Sigmoid colon (tissue), 4 donors: ENCODE data around the gene CD81.

Experiments used
- CTCF ChIP-seq, 4 experiments: fragments of 450-650 bp in 3 of 4; fragments of 200-600 bp in 1 of 4; IDR thresholded peaks; one replicate each; pipeline ENCODE4 v1.5.1; 2016 to 2019; ENCODE audit warnings: antibody characterized with exemption in 4 of 4, mild to moderate bottlenecking in 3 of 4, moderate library complexity in 2 of 4
- EP300 ChIP-seq, 4 donors: sonication (generic); formaldehyde crosslinking; IDR thresholded peaks; one replicate each; pipeline ENCODE4 v1.6.1; 2017; ENCODE audit warnings: antibody characterized with exemption in 4 of 4
- POLR2A ChIP-seq, 2 donors: fragments of 450-650 bp; IDR thresholded peaks; one replicate each; pipeline ENCODE4 v1.6.1; 2016; ENCODE audit warnings: antibody characterized with exemption in 2 of 2, mild to moderate bottlenecking in 2 of 2, moderate library complexity in 2 of 2
- POLR2AphosphoS5 ChIP-seq, 4 donors: sonication (generic); formaldehyde crosslinking; IDR thresholded peaks; one replicate each; pipeline ENCODE4 v1.6.1; 2017; ENCODE audit warnings: antibody characterized with exemption in 4 of 4

GRCh38 chr11:2435288-2436012 is 58.3 kb downstream of the CD81 start:
- TF ChIP-seq CTCF (IDR thresholded peaks at IDR 0.05): no peak
- no peak for TF ChIP-seq EP300 (IDR thresholded peaks at IDR 0.05)
- TF ChIP-seq POLR2A (IDR thresholded peaks at IDR 0.05): no peak
- no peak for TF ChIP-seq POLR2AphosphoS5 (IDR thresholded peaks at IDR 0.05)
